ENCODE measurements around the gene MYCN. TPM values are rescaled to one million over a fixed set of nuclear protein-coding genes. Genes with fewer than 3 reads are reported as not detected.

MYCN gene
- total and polyA plus RNA-seq, 2 of the 4 experiments (the other 2 are of a cell fraction) = not detected

DNA sequence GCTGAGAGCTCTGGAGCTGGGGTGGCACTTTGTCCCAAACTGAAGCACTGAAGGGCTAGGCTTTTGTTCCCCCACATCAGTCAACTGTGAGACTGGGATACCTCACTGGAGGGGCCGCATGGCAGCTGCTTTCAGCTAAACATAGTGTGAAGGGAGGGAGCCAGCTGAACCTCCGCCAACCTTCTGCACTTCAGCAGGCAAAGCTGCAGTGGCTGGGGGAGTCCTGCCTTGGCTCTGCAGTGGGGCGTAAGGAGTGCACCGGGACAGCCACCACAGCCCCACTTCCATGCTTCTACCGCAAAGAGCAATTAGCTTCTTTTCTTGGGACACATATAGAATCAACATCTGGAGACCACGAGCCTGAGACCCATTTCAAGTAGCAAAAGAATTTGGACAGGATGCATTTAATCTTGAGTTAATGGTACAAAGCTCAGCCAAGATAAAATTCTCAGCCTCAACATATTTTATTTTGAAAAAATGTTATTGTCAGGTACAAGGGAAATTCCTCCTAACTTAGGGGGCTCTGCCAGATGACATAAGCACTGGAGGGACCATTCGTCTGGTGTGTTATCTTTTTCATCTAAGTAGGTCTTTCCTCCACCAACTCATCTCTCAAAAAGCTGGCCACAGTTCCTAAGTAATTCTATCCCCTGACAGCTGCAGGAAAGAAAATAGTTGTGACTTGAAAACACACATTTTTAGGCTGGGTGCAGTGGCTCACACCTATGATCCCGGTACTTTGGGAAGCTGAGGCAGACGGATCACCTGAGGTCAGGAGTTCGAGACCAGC, 25.6 kb upstream of the MYCN start:
- Histone ChIP-seq H2AFZ (replicated peaks; ENCODE audit: low read length, poor library complexity) (no peak overlapping the region), H3K56ac (ENCODE audit: extremely low read depth, insufficient read depth, low read length) (no peak overlapping the region), H3K4me2 (ENCODE audit: low read depth, low read length) (no peak overlapping the region), H2BK15ac (ENCODE audit: low read depth, low read length) (no peak overlapping the region), H3K4me3 (ENCODE audit: insufficient read depth, low read depth, low read length) (no peak overlapping the region), H3K18ac (ENCODE audit: low read depth, low read length) (no peak overlapping the region), H2BK120ac (ENCODE audit: low read depth, low read length) (no peak overlapping the region), H3K4me1 (ENCODE audit: control insufficient read depth, insufficient read depth, low read length) (no peaks in the 10 kb centered on the region), H4K5ac (ENCODE audit: low read depth, low read length) (no peak overlapping the region), H2BK20ac (ENCODE audit: low read depth, low read length) (no peak overlapping the region), H3K9ac (ENCODE audit: low read depth, low read length) (no peak overlapping the region), H3K36me3 (ENCODE audit: control insufficient read depth, insufficient read depth, low read length) (no peaks in the 10 kb centered on the region), H4K8ac (ENCODE audit: low read depth in 2 of 2, low read length in 2 of 2) (no peak overlapping the region), H2AK9ac (replicated peaks; ENCODE audit: low read depth, low read length, poor library complexity) (no peak overlapping the region), H3K9me3 (ENCODE audit: control insufficient read depth, insufficient read depth, low read length) (peaks cover 29% of the 10 kb centered on the region), H3K9me1 (ENCODE audit: insufficient read depth, low read length) (no peaks in the 10 kb centered on the region), H3K79me1 (ENCODE audit: low read depth in 1 of 2, low read length in 2 of 2) (no peaks in the 10 kb centered on the region), H2AK5ac (ENCODE audit: low read depth, low read length) (no peak overlapping the region), H3K27me3 (ENCODE audit: control insufficient read depth, insufficient read depth, low read length) (no peaks in the 10 kb centered on the region), H4K20me1 (ENCODE audit: insufficient read depth, low read length) (no peaks in the 10 kb centered on the region), H3K23ac (ENCODE audit: low read depth, low read length) (no peak overlapping the region), H4K91ac (ENCODE audit: insufficient read depth, low read depth, low read length) (no peak overlapping the region), H3K4ac (ENCODE audit: low read depth, low read length) (no peak overlapping the region), H3K14ac (replicated peaks; ENCODE audit: low read depth, low read length) (no peak overlapping the region), H3K27ac (ENCODE audit: insufficient read depth, low read length) (no peak overlapping the region), H2BK5ac (ENCODE audit: low read depth, low read length, poor library complexity, severe bottlenecking) (no peak overlapping the region)
- in situ Hi-C loops (cut with MboI; ENCODE audit: low sequenced_read_pairs) (no loop called here), dilution Hi-C loops (cut with HindIII; ENCODE audit: low sequenced_read_pairs, unreplicated experiment) (no loop called here), intact Hi-C loops (cut with micrococcal nuclease) (no loop called here)
- ChIA-PET CTCF (no interaction called here), POLR2A (ENCODE audit: unreplicated experiment) (no interaction called here)
- ATAC-seq (ENCODE audit: low read depth) (no peak), DNase-seq (no peak)
- no TSS peak for BruUV-seq (replicated peaks)
- TF ChIP-seq BHLHE40 (IDR thresholded peaks at IDR 0.05; ENCODE audit: low read depth, low read length) (no peak), MXI1 (IDR thresholded peaks at IDR 0.05; ENCODE audit: borderline replicate concordance, low read depth, low read length) (no peak), NFE2L2 (IDR thresholded peaks at IDR 0.05; ENCODE audit: low read depth, low read length) (no peak), MAZ (IDR thresholded peaks at IDR 0.05; ENCODE audit: borderline replicate concordance, low read depth, low read length) (no peak), RCOR1 (IDR thresholded peaks at IDR 0.05; ENCODE audit: insufficient replicate concordance, low read length) (no peak), MAFK (IDR thresholded peaks at IDR 0.05; ENCODE audit: low read depth, low read length) (no peak), SMC3 (IDR thresholded peaks at IDR 0.05; ENCODE audit: low read depth, low read length) (no peak), POLR2A (IDR thresholded peaks at IDR 0.05; ENCODE audit: low read depth, low read length) (no peak), CEBPB (IDR thresholded peaks at IDR 0.05; ENCODE audit: low read depth, low read length) (no peak), FOS (IDR thresholded peaks at IDR 0.05; ENCODE audit: low read depth, low read length) (no peak)
- TF ChIP-seq, protein P1, sequence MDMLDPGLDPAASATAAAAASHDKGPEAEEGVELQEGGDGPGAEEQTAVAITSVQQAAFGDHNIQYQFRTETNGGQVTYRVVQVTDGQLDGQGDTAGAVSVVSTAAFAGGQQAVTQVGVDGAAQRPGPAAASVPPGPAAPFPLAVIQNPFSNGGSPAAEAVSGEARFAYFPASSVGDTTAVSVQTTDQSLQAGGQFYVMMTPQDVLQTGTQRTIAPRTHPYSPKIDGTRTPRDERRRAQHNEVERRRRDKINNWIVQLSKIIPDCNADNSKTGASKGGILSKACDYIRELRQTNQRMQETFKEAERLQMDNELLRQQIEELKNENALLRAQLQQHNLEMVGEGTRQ (IDR thresholded peaks at IDR 0.05; ENCODE audit: low read depth, low read length) = no peak
- WGBS, 2 experiments (ENCODE audit: extremely low coverage in 2 of 2, insufficient read length in 1 of 2) = no CpG with 5 or more reads among the region's 10 CpGs
